Coronary artery (tissue), 2 donors: Measurements from ENCODE around the gene INAFM1.

Source experiments
- DNase-seq: peaks from one replicate; pipeline ENCODE4 v3.0.0-alpha.2; 2017; ENCODE audit warnings: low spot score
- H3K27ac ChIP-seq, 2 donors: fragments of 200-600 bp; sonication (generic); one replicate each; pipeline ENCODE4 v1.5.1; 2016 to 2019
- H3K4me3 ChIP-seq: fragments of 200-600 bp; sonication (generic); 2 replicates; pipeline ENCODE4 v1.5.1; 2016; ENCODE audit warnings: mild to moderate bottlenecking, moderate library complexity
- TF ChIP-seq, protein P1 (sequence below): fragments of 200-600 bp; sonication (generic); IDR thresholded peaks from one replicate; pipeline ENCODE4 v1.5.1; 2019; ENCODE audit warnings: antibody characterized with exemption

Gene INAFM1

DNA sequence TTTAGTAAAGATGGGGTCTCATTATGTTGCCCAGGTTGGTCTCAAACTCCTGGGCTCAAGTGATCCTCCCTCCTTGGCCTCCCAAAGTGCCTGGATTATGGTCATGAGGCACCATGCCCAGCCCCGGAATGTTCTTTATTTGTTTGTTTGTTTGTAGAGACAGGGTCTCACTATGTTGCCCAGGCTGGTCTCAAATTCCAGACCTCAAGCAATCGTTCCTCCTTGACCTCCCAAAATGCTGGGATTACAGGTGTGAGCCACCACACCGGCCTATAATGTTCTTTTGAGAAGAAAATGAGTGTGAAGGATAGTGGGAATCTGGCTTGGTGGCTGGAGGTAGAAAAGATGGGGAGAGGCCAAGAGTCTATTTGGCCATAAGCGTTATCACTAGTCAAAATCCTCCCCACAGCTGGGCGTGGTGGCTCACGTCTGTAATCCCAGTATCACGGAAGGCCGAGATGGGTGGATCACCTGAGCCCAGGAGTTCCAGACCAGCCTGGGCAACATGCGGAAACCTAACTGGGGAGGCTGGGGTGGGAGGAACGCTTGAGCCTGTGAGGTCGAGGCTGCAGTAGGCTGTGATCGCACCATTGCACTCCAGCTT is 38.5 kb upstream of the INAFM1 start:
- Histone ChIP-seq H3K4me3 (no peak overlapping the region), H3K27ac (no peak overlapping the region)
- TF ChIP-seq, protein P1, sequence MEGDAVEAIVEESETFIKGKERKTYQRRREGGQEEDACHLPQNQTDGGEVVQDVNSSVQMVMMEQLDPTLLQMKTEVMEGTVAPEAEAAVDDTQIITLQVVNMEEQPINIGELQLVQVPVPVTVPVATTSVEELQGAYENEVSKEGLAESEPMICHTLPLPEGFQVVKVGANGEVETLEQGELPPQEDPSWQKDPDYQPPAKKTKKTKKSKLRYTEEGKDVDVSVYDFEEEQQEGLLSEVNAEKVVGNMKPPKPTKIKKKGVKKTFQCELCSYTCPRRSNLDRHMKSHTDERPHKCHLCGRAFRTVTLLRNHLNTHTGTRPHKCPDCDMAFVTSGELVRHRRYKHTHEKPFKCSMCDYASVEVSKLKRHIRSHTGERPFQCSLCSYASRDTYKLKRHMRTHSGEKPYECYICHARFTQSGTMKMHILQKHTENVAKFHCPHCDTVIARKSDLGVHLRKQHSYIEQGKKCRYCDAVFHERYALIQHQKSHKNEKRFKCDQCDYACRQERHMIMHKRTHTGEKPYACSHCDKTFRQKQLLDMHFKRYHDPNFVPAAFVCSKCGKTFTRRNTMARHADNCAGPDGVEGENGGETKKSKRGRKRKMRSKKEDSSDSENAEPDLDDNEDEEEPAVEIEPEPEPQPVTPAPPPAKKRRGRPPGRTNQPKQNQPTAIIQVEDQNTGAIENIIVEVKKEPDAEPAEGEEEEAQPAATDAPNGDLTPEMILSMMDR: no peak
- no peak for DNase-seq

- no peak for DNase-seq
- TF ChIP-seq, protein P1: no peak
- Histone ChIP-seq H3K4me3 (peak overlapping the region; percentile 64), H3K27ac (peak overlapping the region in 1 of 2 donors; percentile 41)
Measured at GRCh38 chr19:47239152-47239551, 35.5 kb upstream of the INAFM1 start.

GRCh38 chr19:47239610-47240296 is 34.9 kb upstream of the INAFM1 start:
- DNase-seq: no peak
- peak overlapping the region in 1 of 2 donors; percentile 41 for H3K27ac ChIP-seq
- TF ChIP-seq, protein P1: no peak
- peak overlapping the region; percentile 64 for H3K4me3 ChIP-seq

DNA sequence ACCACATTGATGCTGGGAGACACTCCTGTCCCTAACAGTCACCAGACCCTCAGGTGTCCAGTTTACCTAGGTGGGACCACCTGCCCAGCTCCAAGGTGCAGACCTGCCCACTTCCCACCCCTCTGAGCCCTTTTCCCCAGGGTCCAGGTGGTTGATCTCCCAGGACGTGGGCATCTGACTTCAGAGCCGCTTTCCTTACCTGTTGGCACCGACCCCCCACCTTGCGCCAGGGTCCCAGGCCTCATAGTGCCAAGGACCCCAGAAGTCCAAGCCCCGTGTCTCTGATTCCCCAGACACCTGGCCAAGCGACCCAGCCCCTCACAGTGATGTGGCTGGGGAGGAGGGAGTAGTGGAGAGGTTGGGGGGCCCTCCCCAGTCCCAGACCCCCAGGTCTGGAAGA is 34.1 kb upstream of the INAFM1 start:
- Histone ChIP-seq H3K27ac (no peak overlapping the region), H3K4me3 (peak overlapping the region; percentile 54)
- TF ChIP-seq, protein P1: no peak
- DNase-seq: no peak

GRCh38 chr19:47240996-47241918 is 33.4 kb upstream of the INAFM1 start:
- no peak for DNase-seq
- TF ChIP-seq, protein P1: no peak
- peak overlapping the region; percentile 54 for H3K4me3 ChIP-seq
- H3K27ac ChIP-seq: no peak overlapping the region

GRCh38 chr19:47241919-47242577 is 32.6 kb upstream of the INAFM1 start:
- TF ChIP-seq, protein P1: no peak
- DNase-seq: no peak
- peak overlapping the region in 1 of 2 donors; percentile 83 for H3K27ac ChIP-seq
- no peak overlapping the region for H3K4me3 ChIP-seq
